ENCODE results near the gene SLC44A1. TPM values are rescaled to one million over a fixed set of nuclear protein-coding genes. Genes with fewer than 3 reads are reported as not detected.

SLC44A1 gene
- total RNA-seq, 1 donor = 60.5 TPM

DNA sequence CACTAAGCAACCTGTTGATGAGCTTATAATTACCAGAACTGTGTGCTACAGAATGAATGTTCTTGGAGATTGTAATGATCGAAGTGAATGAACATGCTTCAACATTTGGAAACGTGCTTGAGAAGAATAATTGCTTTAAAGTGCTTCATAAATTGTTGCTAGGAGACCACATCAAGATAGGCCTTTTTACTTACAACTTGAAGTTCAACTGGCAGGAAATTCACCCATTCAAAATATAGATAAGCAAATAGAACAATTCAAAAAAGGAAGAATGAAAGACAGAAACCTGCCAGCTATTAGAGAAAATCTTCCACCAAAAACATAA lies 38.0 kb upstream of the SLC44A1 start:
- H3K4me3 ChIP-seq (ENCODE audit: low read depth, low read length) = no peak overlapping the region
- no peak for DNase-seq (ENCODE audit: low read depth)
- TF ChIP-seq, protein P1, sequence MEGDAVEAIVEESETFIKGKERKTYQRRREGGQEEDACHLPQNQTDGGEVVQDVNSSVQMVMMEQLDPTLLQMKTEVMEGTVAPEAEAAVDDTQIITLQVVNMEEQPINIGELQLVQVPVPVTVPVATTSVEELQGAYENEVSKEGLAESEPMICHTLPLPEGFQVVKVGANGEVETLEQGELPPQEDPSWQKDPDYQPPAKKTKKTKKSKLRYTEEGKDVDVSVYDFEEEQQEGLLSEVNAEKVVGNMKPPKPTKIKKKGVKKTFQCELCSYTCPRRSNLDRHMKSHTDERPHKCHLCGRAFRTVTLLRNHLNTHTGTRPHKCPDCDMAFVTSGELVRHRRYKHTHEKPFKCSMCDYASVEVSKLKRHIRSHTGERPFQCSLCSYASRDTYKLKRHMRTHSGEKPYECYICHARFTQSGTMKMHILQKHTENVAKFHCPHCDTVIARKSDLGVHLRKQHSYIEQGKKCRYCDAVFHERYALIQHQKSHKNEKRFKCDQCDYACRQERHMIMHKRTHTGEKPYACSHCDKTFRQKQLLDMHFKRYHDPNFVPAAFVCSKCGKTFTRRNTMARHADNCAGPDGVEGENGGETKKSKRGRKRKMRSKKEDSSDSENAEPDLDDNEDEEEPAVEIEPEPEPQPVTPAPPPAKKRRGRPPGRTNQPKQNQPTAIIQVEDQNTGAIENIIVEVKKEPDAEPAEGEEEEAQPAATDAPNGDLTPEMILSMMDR (IDR thresholded peaks at IDR 0.05; ENCODE audit: insufficient read depth, low read length) = no peak

GRCh38 chr9:105206821-105207699 lies 37.4 kb upstream of the SLC44A1 start:
- TF ChIP-seq, protein P1 (IDR thresholded peaks at IDR 0.05; ENCODE audit: insufficient read depth, low read length) = no peak
- no peak overlapping the region for H3K4me3 ChIP-seq (ENCODE audit: low read depth, low read length)
- DNase-seq (ENCODE audit: low read depth) = peak; percentile 73

DNA sequence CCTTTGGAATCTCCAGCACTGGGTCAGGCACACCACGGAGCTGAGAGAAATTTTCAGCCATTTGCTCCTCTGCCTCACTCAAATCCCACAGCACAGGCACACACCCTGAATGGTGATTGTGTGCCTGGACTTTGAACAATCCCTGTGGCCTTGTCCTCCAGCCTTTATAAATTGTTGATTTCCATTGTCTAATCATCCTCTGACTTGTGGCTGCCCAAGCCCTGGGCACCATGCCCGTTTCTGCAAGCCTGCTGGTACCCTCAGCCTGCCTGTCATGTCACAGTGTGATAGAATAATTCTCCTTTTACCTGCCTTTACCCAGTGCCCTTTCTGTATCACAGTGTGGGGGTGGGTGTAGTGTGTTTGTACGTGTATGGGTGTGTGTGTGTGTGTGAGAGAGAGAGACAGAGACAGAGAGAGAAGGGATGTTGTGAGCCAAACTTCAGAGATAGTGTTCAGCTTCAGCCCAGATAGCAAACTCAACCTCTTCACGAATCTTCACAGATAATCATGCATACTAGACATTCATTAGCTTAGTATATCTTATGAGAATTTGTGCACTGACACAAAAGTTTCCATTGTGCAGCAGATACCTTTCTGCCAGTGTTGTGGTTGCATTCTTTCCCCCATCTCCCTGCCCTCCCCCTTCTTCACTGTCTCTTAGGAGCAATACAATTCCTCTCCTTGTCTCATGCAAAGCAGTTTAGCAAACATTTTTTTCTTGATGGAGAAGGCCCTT lies 27.8 kb upstream of the SLC44A1 start:
- TF ChIP-seq, protein P1 (IDR thresholded peaks at IDR 0.05; ENCODE audit: insufficient read depth, low read length) = no peak
- DNase-seq (ENCODE audit: low read depth) = peak; percentile 25
- H3K4me3 ChIP-seq (ENCODE audit: low read depth, low read length) = no peak overlapping the region

- no peak overlapping the region for H3K4me3 ChIP-seq (ENCODE audit: low read depth, low read length)
- DNase-seq (ENCODE audit: low read depth) = no peak
- TF ChIP-seq, protein P1 (IDR thresholded peaks at IDR 0.05; ENCODE audit: insufficient read depth, low read length) = no peak
Observed at GRCh38 chr9:105218673-105219072, 25.8 kb upstream of the SLC44A1 start.

- TF ChIP-seq, protein P1 (IDR thresholded peaks at IDR 0.05; ENCODE audit: insufficient read depth, low read length) = no peak
- no peak overlapping the region for H3K4me3 ChIP-seq (ENCODE audit: low read depth, low read length)
- no peak for DNase-seq (ENCODE audit: low read depth)
Observed at GRCh38 chr9:105219291-105219805, 25.1 kb upstream of the SLC44A1 start.

DNA sequence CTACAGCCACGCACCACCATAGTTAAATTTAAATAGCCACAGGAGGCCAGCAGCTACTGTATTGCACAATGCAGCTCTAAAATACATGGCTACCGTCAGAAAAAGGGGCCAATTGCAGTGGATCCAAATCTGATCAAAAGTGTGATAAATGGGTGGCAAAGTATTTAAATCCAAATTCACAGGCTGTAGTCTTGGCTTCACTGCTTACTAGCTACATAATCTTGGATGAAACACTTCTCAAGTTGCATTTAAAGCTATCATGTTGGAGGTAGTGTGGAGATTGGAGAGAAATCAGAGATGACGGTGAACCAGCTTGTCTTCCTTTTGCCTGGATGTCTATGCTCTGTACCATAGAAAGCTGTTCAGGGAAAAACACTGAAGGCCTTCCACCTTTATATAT lies 24.0 kb upstream of the SLC44A1 start:
- DNase-seq (ENCODE audit: low read depth) = no peak
- H3K4me3 ChIP-seq (ENCODE audit: low read depth, low read length) = no peak overlapping the region
- TF ChIP-seq, protein P1 (IDR thresholded peaks at IDR 0.05; ENCODE audit: insufficient read depth, low read length) = no peak

Data from fibroblast of the aortic adventitia (primary cell).